Endodermal cell (in vitro differentiated cells): ENCODE results near the gene CDH23. TPM values are rescaled to one million over a fixed set of nuclear protein-coding genes. Genes with fewer than 3 reads are reported as not detected.

Experiments
- DNase-seq: peaks from one replicate; pipeline ENCODE4 v3.0.0-alpha.2; 2017
- H3K27ac ChIP-seq: 2 replicates; pipeline ENCODE4 v1.5.1; 2013; ENCODE audit warnings: mild to moderate bottlenecking, low read depth, low read length, moderate library complexity
- H3K27me3 ChIP-seq: 2 replicates; pipeline ENCODE4 v1.6.1; 2013; ENCODE audit warnings: mild to moderate bottlenecking, low read length, moderate library complexity; ENCODE audit not compliant: insufficient read depth, control insufficient read depth, poor library complexity, severe bottlenecking
- H3K36me3 ChIP-seq: 2 replicates; pipeline ENCODE4 v1.7.0; 2013; ENCODE audit warnings: mild to moderate bottlenecking, low read length, moderate library complexity; ENCODE audit not compliant: control insufficient read depth, insufficient read depth
- H3K4me1 ChIP-seq: one replicate; pipeline ENCODE4 v1.7.0; 2013; ENCODE audit warnings: low read length; ENCODE audit not compliant: control insufficient read depth, insufficient read depth
- H3K4me3 ChIP-seq: 2 replicates; pipeline ENCODE4 v1.5.1; 2013; ENCODE audit warnings: mild to moderate bottlenecking, low read length, moderate library complexity
- H3K9ac ChIP-seq: 2 replicates; pipeline ENCODE4 v1.6.1; 2013; ENCODE audit warnings: mild to moderate bottlenecking, low read length, moderate library complexity; ENCODE audit not compliant: poor library complexity, severe bottlenecking; ENCODE audit errors: extremely low read depth
- H3K9me3 ChIP-seq: 2 replicates; pipeline ENCODE4 v1.6.1; 2013; ENCODE audit warnings: mild to moderate bottlenecking, low read length, moderate library complexity; ENCODE audit not compliant: control insufficient read depth
- H3K27ac Mint-ChIP-seq: 2 replicates; pipeline ENCODE4 v1.8.0; 2020; ENCODE audit warnings: mixed read lengths
- H3K27me3 Mint-ChIP-seq: 2 replicates; pipeline ENCODE4 v1.8.0; 2021; ENCODE audit warnings: mild to moderate bottlenecking, mixed read lengths; ENCODE audit not compliant: insufficient read depth
- H3K36me3 Mint-ChIP-seq: 2 replicates; pipeline ENCODE4 v1.8.0; 2020; ENCODE audit warnings: low read depth, mixed read lengths
- H3K4me1 Mint-ChIP-seq: 2 replicates; pipeline ENCODE4 v1.8.0; 2020; ENCODE audit warnings: mixed read lengths
- H3K4me3 Mint-ChIP-seq: 2 replicates; pipeline ENCODE4 v1.8.0; 2020; ENCODE audit warnings: mild to moderate bottlenecking, moderate library complexity, mixed read lengths
- H3K9me3 Mint-ChIP-seq: 2 replicates; pipeline ENCODE4 v1.8.0; 2020; ENCODE audit warnings: mild to moderate bottlenecking, mixed read lengths
- WGBS, 2 experiments: methylation state at CpG; one replicate each; pipeline versions ENCODE4 v1.1.5 to v1.1.7; 2013; ENCODE audit warnings: missing lambda C conversion rate in 2 of 2, mixed read lengths in 1 of 2; ENCODE audit not compliant: insufficient coverage in 1 of 2, insufficient read length in 1 of 2; 5-methylcytosine and 5-hydroxymethylcytosine counted together
- total RNA-seq, 2 donors: library from RNA; stranded (reverse); fragmentation: NEBNext Ultra II Directional in 1 of 2; extraction: Animal tissue kit (Norgen Biotek cat#: 25700) in 1 of 2; gene quantifications; 2 replicates in 1 of 2; 3 replicates in 1 of 2; pipeline ENCODE4 v1.2.1, GENCODE V29; 2021
- TF ChIP-seq, protein P1 (sequence below): fragments of 200-600 bp; sonication (generic); conservative IDR thresholded peaks from 2 replicates; pipeline ENCODE4 v1.5.0; 2021; ENCODE audit warnings: antibody characterized with exemption, mild to moderate bottlenecking

CDH23 gene
- total RNA-seq, 2 donors from 2014 or later: 2.1 to 4.2 TPM

DNA sequence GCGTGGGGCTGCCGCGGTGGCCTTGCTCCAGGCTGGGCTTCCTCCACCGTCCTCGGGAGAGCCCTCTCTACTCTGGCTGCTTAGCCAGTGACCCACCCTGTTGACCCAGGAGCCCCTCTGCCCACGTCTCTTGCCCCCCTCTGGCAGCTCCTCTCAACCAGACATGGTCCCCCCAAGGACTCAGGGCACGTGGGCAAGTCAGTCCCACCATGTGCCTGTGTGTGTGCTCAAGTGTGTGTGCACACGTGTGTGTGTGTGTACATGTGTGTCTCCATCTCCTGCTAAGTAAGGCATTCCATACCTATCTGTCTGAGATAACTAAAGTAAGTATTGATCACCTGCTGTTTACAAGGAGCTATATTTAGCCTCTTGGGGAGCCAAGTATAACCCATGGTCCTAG is 221.9 kb downstream of the CDH23 start:
- 93 to 95% methylated on average over 4 to 8 of the region's 8 CpGs for whole genome bisulfite sequencing, 2 experiments
- TF ChIP-seq, protein P1, sequence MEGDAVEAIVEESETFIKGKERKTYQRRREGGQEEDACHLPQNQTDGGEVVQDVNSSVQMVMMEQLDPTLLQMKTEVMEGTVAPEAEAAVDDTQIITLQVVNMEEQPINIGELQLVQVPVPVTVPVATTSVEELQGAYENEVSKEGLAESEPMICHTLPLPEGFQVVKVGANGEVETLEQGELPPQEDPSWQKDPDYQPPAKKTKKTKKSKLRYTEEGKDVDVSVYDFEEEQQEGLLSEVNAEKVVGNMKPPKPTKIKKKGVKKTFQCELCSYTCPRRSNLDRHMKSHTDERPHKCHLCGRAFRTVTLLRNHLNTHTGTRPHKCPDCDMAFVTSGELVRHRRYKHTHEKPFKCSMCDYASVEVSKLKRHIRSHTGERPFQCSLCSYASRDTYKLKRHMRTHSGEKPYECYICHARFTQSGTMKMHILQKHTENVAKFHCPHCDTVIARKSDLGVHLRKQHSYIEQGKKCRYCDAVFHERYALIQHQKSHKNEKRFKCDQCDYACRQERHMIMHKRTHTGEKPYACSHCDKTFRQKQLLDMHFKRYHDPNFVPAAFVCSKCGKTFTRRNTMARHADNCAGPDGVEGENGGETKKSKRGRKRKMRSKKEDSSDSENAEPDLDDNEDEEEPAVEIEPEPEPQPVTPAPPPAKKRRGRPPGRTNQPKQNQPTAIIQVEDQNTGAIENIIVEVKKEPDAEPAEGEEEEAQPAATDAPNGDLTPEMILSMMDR: no peak

DNA sequence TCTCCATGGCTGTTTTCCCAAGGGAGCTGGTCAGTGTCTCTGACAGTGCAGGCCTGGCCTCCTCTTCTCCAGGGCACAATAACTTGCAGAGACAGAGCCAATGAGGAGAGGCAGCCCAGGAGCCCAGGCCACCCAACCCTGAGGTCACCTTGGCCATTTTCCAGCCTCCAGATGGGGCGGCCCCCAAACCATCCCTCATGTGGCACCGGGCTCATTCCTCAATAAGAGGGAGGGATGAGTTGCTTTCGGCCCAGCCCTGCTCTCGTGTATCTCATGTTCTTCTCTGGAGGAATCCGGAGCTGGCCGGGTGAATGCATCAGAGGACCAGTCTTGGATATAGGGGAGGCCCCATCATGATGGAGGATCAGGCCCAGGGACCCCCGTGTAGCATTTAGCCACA is 223.9 kb downstream of the CDH23 start:
- TF ChIP-seq, protein P1: no peak
- peak overlapping the region; percentile 58 for H3K27ac Mint-ChIP-seq
- H3K27me3 ChIP-seq: no peaks in the 10 kb centered on the region
- no peak overlapping the region for H3K9ac ChIP-seq
- H3K36me3 Mint-ChIP-seq: no peaks in the 10 kb centered on the region
- no peak overlapping the region for H3K4me3 Mint-ChIP-seq
- H3K4me1 ChIP-seq: peaks cover 29% of the 10 kb centered on the region
- H3K9me3 ChIP-seq: no peaks in the 10 kb centered on the region
- peaks cover 42% of the 10 kb centered on the region for H3K4me1 Mint-ChIP-seq
- no peaks in the 10 kb centered on the region for H3K27me3 Mint-ChIP-seq
- WGBS, 2 experiments: 87 to 89% methylated on average over 7 of the region's 7 CpGs
- peak overlapping the region; percentile 80 for H3K27ac ChIP-seq
- no peaks in the 10 kb centered on the region for H3K36me3 ChIP-seq
- DNase-seq: no peak
- H3K4me3 ChIP-seq: no peak overlapping the region
- H3K9me3 Mint-ChIP-seq: peaks cover 10% of the 10 kb centered on the region

More for the DNA sequence above, 221.9 kb downstream of the CDH23 start:
- H3K4me3 Mint-ChIP-seq: no peak overlapping the region
- Histone ChIP-seq H3K4me3 (no peak overlapping the region), H3K4me1 (peaks cover 21% of the 10 kb centered on the region), H3K27ac (no peak overlapping the region), H3K36me3 (no peaks in the 10 kb centered on the region), H3K27me3 (no peaks in the 10 kb centered on the region), H3K9me3 (no peaks in the 10 kb centered on the region), H3K9ac (no peak overlapping the region)
- H3K9me3 Mint-ChIP-seq: peaks cover 10% of the 10 kb centered on the region
- H3K4me1 Mint-ChIP-seq: peaks cover 32% of the 10 kb centered on the region
- peaks cover 1% of the 10 kb centered on the region for H3K27me3 Mint-ChIP-seq
- no peaks in the 10 kb centered on the region for H3K36me3 Mint-ChIP-seq
- H3K27ac Mint-ChIP-seq: no peak overlapping the region
- DNase-seq: no peak

DNA sequence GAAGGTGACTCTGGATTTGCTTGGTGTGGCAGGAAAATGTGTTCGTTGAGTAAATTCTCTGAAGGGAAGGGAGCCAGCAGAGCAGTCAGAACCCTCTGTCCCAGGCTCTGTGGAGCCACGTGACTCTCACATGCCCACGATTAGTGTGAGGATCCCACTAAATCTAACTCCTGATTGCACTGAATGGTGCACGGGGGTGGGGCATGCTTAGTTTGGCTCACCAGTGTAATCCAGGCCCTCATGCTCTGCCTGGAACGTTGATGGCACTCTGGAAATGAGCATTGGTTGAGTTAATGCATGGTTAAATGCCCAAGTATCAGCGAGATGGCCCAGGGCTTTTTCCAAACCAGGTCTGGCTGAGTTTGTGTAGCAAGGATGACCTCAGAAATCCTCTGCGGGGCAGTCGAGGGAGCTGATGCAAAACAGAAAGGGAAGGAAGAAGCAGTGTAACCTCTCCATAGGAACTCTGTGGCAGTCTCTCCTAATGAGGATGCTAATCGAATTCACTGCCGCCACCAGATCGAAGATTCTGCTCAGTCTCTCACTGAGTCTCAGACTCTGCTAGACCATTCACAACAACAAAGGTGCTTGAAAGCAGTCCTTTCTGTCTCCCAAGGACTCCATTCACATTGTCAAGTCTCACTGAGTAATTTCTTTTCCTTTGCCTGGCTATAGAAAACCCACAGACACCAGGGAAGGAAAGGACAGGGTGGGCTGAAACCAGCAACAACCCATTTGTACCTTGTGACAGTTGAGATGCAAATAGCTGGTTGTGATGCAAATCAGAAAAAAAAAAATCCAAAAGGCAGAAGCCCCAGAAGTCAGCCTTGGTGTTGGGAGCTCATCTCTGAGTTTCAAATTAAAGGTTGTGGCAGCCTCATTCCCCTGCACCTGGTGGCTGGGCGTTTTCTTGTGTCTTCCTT is 224.8 kb downstream of the CDH23 start:
- Histone ChIP-seq H3K9ac (no peak overlapping the region), H3K27me3 (no peaks in the 10 kb centered on the region), H3K4me3 (no peak overlapping the region), H3K4me1 (peaks cover 29% of the 10 kb centered on the region), H3K27ac (peak overlapping the region; percentile 80), H3K36me3 (no peaks in the 10 kb centered on the region), H3K9me3 (no peaks in the 10 kb centered on the region)
- DNase-seq: peak; percentile 80
- TF ChIP-seq, protein P1: peak; percentile 40
- Mint-ChIP-seq H3K27ac (peak overlapping the region; percentile 58), H3K36me3 (no peaks in the 10 kb centered on the region), H3K9me3 (peaks cover 10% of the 10 kb centered on the region), H3K27me3 (no peaks in the 10 kb centered on the region), H3K4me1 (peaks cover 42% of the 10 kb centered on the region), H3K4me3 (peak overlapping the region; percentile 45)
- WGBS, 2 experiments: 39 to 42% methylated on average over 10 to 12 of the region's 12 CpGs
